GM04504 (cell line): ENCODE data around the gene FIBP.
A peak's percentile ranks its signal among the peaks of the same experiment; 100 is the strongest.
"Not testable (repeated sequence)": the region's sequence is repeated elsewhere in the genome, so short reads cannot be mapped to it uniquely, and the experiment has no call there.

Experiments
- DNase-seq: peaks from one replicate; pipeline ENCODE4 v3.0.0-alpha.2; 2012; ENCODE audit warnings: low read depth

FIBP gene

DNA sequence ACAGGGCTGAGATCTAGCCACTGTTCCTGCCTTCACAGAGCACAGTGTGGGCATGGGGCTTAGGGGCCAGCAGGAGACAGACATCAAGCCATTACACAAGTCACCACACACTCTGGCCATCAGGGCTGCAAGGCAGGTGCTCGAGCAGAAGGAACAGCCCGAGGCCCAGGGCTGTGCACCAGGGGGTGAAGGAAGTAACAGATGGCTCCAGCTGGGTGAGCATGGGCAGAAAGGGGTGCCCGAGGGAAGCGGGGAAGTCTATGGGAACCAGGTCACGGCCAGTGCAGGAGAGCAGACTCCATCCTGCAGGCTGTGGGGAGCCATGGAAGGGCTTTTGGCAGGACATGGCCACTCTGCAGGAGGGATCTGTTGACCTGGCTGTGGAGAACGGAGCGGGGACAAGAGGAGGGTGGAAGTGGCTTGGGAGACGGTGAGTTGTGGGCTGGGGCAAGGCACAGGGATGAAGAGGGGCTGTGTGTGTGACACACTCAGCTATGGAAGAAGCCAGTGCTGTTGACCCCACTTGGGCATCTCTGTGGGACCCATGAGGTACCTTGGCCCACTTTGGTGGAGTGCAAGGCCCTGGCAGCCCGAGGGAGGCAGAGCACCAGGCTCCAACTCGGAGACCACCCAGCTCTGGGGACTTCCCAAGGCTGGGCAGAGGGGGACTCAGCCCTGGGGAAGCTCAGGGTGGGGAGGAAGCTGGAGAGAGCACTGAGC lies 27.0 kb upstream of the FIBP start:
- no peak for DNase-seq

DNA sequence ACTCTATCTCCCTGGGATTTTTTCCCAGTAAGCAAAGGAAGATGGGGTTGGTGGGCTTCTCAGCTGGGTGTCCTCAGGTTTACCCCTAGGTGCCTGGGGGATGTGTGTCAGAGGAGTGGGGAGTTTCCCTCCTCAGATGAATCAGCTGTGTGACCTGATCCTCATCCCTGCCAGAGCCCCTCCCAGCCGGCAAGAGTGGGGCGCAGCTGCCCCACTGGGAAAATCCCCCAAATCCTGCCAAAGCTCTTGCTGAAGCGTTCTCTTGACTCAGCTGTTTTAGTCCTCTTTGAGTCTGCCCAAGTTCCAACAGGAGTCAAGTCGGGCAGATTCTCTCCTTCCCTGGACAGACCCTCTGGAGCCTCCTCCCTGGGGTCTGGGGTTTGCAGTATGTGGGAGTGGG lies 24.6 kb upstream of the FIBP start:
- DNase-seq = no peak

GRCh38 chr11:65911682-65912568 lies 23.7 kb upstream of the FIBP start:
- DNase-seq = peak; percentile 83

GRCh38 chr11:65907878-65908277 lies 19.6 kb upstream of the FIBP start:
- no peak for DNase-seq

GRCh38 chr11:65906602-65907001 lies 18.3 kb upstream of the FIBP start:
- no peak for DNase-seq

GRCh38 chr11:65903715-65904114 lies 15.4 kb upstream of the FIBP start:
- DNase-seq = no peak

DNA sequence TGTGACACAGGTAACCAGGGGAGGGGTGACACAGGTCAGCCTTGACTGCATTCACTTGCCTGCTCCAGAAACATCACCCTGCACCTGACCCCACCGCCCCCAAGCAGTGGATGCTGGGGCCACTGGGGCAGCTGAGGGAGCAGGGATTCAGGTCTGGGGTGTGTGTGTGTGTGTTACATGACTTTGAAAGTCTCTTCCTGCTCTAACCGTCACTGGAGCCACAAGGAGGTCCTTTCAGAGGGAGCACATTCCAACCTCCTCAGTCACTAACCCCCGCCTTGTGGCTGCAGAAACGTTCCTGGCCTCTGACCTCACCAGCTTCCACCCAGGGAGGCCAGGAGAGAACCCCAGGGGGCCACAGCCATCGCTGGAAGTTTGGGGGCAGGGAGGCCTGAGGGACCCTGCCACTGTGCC lies 14.8 kb upstream of the FIBP start:
- DNase-seq = peak; percentile 84

- DNase-seq = no peak
Observed at GRCh38 chr11:65900899-65901180, 12.6 kb upstream of the FIBP start.

DNA sequence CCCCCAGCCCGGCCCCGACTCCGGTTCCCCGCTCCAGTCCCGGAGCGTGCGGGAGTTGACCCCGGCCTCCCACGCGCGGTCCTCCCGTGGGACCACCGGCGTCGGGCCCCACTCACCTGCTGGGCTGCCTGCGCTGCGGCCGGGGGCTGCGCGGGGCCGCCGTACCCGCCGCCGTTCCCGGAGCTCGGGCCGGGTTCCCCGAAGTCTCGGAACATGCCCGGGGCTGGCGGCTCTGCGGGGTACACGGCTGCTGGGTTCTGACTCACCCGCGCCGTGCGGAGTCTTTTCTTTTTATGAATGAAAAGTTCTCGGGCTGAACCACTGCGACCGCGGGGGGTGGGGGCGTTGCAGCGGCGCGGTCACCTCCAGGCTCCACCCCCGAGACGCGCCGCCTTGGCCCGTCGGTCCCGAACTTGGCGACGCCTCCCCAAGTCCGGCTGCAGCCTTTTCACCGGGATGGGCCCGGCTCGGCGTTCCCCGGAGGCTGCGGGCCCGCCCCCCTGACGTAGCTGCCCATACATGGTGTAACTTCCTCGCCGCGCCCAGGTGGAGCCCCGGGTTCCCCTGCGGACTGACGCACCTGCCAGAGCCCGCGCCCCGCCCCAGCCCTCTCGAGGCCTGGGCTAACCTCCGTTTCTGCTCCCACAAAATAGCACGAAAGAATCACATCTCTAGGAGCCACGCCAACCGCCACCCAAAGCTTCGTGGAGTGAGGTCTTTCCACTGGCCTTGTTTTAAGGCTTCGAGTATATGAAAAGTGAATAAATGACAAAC lies 12.0 kb upstream of the FIBP start, which contains the start of gene FOSL1:
TSS of gene FOSL1 (minus strand) at position 264 of the 774 bp plus-strand sequence. CDS start at position 215, 49 bp downstream.
- DNase-seq = peak; percentile 94

- DNase-seq = peak; percentile 74
Observed at GRCh38 chr11:65899356-65900124, 11.3 kb upstream of the FIBP start.

DNA sequence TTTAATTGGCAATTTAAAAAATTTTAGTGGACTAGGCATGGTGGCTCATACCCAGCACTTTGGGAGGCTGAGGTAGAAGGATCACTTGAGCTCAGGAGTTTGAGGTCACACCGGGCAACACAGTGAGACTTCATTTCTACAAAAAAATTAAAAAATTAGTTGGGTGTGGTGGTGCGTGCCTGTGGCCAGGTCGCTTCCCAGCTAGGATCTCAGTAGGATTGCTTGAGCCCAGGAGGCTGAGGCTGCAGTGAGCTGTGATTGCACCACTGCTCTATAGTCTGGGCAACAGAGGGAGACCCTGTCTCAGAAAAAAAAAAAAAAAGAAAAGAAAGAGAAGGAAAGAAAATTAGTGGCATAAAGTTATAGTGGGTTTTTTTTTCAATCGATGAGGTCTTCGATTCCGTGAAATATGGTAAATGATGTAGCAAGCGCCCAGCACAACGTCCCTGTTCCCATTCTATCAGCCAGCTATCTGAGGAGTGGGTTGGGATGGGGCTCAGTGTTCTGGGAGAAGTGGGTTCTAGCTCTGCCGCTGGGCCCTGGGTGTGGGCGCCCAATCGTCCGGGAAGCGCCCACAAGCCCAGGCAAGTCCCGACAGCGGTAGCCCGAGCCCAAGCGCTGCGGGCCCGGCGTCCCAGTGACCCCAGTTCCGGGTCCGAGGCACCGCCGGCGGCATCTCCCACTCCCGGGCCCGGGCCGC lies 10.5 kb upstream of the FIBP start:
- no peak for DNase-seq

- DNase-seq = no peak
Observed at GRCh38 chr11:65897020-65897471, 8.8 kb upstream of the FIBP start.

DNA sequence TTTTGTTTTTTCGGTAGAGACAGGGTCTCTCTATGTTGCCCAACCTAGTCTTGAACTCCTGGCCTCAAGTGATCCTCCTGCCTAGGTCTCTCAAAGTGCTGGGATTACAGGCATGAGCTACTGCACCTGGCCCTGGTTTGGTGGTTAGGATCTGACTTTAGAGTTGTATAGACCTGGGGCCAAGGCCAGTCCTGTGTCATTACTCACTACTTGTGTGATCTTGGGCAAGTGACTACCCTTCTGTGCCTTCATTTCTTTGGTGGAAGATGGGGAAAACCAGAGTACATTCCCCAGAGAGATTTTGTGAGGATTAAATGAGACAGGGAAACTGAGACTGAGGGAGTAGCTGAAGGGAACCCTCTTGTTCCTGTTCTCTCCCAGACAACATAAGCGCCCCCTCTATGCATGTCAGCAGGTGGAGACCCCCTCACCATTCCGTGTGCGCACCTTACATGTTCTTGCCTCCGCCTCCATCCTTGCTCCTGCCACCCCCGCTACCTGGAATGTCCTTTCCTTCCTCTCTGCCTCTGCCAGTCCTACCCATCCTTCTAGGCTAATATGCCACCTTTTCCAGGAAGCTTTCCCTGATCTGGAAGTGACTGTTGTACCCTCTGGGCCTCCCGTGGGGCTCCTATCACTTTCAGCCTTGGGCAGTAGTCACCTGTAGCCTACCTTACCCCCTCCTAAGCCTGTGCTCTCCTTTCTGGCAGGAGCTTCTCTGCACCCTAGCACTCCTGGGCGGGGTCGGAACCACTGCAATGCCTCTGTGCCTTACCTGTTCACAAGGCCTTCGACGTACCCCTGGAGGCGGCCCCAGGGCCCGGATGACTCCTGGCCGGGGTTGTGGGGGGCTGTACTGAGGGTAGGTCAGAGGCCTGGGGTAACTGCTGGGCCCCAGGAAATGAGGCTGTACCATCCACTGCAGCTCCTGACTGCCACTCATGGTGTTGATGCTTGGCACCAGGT lies 8.0 kb upstream of the FIBP start:
- DNase-seq = no peak

GRCh38 chr11:65895482-65895981 lies 7.3 kb upstream of the FIBP start:
- no peak for DNase-seq

GRCh38 chr11:65894034-65894591 lies 5.8 kb upstream of the FIBP start:
- no peak for DNase-seq

GRCh38 chr11:65892661-65893317 lies 4.5 kb upstream of the FIBP start:
- DNase-seq = no peak

DNA sequence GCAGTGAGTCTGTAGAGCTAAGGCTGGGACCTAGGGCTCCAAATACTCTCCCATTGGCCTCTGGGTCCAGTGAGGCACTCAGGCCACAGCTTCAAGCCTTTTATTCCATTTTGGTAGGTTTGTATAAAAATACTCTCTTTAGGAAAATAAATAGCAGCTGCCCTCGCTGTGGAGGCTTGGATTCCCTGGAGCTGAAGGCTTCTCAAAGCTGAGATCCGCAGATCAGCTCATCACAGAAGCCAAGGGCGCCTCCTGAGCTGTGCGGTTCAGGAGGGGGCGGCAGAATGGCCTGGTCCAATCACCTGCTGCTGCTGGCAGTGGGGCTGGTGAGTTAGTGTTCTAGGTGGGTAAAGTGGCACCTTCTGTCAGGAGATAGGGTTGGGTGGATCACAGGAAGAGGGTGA lies 3.9 kb upstream of the FIBP start:
- not testable (repeated sequence) for DNase-seq

DNA sequence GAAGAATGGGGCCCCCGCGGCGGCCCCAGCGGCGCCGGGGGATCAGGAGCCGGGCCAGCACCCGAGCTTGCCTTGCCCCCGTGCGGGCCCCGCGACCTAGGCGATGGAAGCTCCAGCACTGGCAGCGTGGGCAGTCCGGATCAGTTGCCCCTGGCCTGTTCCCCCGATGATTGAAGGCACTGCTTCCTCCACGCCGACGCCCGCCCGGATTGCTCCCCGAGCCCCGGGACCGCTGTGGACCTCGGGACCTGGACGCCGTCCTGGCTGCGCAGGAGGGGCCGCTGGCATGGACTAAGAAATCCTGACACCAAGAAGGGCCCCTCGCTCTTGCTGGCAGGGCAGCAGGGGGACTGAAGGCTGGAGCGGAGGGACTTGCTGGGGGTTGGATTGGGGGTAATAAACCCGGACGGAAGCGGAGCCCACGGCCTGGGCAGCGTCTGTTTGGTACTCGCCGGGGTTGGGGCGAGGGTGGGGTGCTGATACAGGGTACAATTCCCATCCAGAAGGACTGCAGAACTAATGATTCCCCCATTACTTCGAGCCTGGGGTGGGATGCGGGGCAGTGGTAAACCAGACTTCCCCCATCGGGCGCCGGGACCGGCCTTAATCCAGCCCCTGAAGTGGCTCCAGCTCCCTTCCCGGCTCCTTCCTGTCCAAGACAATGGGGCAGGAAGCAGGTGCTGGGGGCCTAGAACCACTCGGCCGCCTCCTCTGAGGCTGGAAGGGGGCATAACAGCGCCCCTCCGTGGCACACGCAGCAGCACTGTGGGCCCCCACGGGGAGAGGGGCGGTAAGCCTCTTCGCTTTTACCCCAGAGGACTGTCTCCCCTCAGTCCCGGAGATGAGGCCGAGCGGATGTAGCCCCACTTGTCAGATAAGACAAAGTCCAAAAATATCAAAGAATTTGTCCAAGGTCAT lies 3.2 kb upstream of the FIBP start:
- no peak for DNase-seq
